NCI-H345 (cell line): ENCODE results near the gene DYNLT1.

ENCODE experiments used
- DNase-seq: peaks from one replicate; lab custom pipeline; 2025; lab: John Stamatoyannopoulos, UW

Gene DYNLT1

GRCh38 chr6:158597565-158597964, 47.0 kb downstream of the DYNLT1 start:
- DNase-seq, result no peak

- DNase-seq, result no peak
These were observed 47.7 kb downstream of the DYNLT1 start for GRCh38 chr6:158596861-158597260.

GRCh38 chr6:158595223-158595622, 49.3 kb downstream of the DYNLT1 start:
- no peak for DNase-seq

GRCh38 chr6:158593670-158594069, 50.9 kb downstream of the DYNLT1 start:
- DNase-seq, result no peak

GRCh38 chr6:158591810-158592209, 52.7 kb downstream of the DYNLT1 start:
- DNase-seq, result no peak

- DNase-seq, result no peak
These were observed 53.3 kb downstream of the DYNLT1 start for GRCh38 chr6:158591134-158591809.

- no peak for DNase-seq
These were observed 55.2 kb downstream of the DYNLT1 start for GRCh38 chr6:158589366-158589765.

- DNase-seq, result no peak
These were observed 57.9 kb downstream of the DYNLT1 start for GRCh38 chr6:158586652-158587051.
